BJ (cell line): ENCODE measurements around the gene POLR2A. TPM values are rescaled to one million over a fixed set of nuclear protein-coding genes. Genes with fewer than 3 reads are reported as not detected.
A peak's percentile ranks its signal among the peaks of the same experiment; 100 is the strongest.

ENCODE experiments used
- CTCF ChIA-PET: fragments of 350-600 bp; formaldehyde crosslinking; extraction: SDS; loops from one replicate; lab custom pipeline; 2021; ENCODE audit warnings: antibody characterized with exemption, inconsistent platforms; lab: Yijun Ruan, JAX
- POLR2A ChIA-PET: fragments of 300-600 bp; sonication (Branson Sonifier 250); formaldehyde crosslinking; extraction: SDS; loops from one replicate; lab custom pipeline; 2021; ENCODE audit warnings: antibody characterized with exemption; lab: Charles Lee
- DNase-seq: peaks from one replicate; pipeline ENCODE4 v3.0.0-alpha.2; 2011; ENCODE audit warnings: low read depth
- H3K27me3 ChIP-seq: 2 replicates; pipeline ENCODE4 v1.6.0; 2011; ENCODE audit warnings: low read length; ENCODE audit not compliant: control insufficient read depth, insufficient read depth
- H3K36me3 ChIP-seq: 2 replicates; pipeline ENCODE4 v1.5.1; 2011; ENCODE audit warnings: low read length; ENCODE audit not compliant: control insufficient read depth, insufficient read depth
- H3K4me3 ChIP-seq: 2 replicates; pipeline ENCODE4 v1.5.1; 2011; ENCODE audit warnings: low read depth, mild to moderate bottlenecking, control low read depth, low read length
- CTCF ChIP-seq: IDR thresholded peaks from 2 replicates; pipeline ENCODE4 v1.5.1; 2011; ENCODE audit warnings: low read depth, mild to moderate bottlenecking, control low read depth, inconsistent platforms, low read length, moderate library complexity; ENCODE audit not compliant: insufficient read depth
- polyA plus RNA-seq: library from polyadenylated mRNA; depleted of rRNA; stranded (reverse); fragments of >200 nt; gene quantifications from 2 replicates; pipeline ENCODE4 v1.2.3, GENCODE V29; 2011

POLR2A gene
- polyA plus RNA-seq, 1 experiment, result 27.7 TPM

- Histone ChIP-seq H3K27me3 (no peaks in the 10 kb centered on the region), H3K4me3 (no peak overlapping the region), H3K36me3 (0 out of 2 replicates have a peak, but pooled peaks cover 2% of the 10 kb centered on the region)
- no peak for DNase-seq
- no peak for TF ChIP-seq CTCF
- POLR2A ChIA-PET, result interaction anchor here (0.6 kb wide), 1 partner anchor 38 kb away, joined by 8 read pairs; no protein-coding TSS in a partner anchor
- CTCF ChIA-PET, result interaction anchor here (0.7 to 2.1 kb wide), 5 partner anchors 31 to 84 kb away, joined by 3 to 7 read pairs (median 3); no protein-coding TSS in a partner anchor
These were observed 7.7 kb upstream of the POLR2A start for GRCh38 chr17:7476494-7476893.

GRCh38 chr17:7476951-7477350 is 7.2 kb upstream of the POLR2A start:
- peak overlapping the region; percentile 85 for H3K4me3 ChIP-seq
- H3K36me3 ChIP-seq, result 0 out of 2 replicates have a peak, but pooled peaks cover 2% of the 10 kb centered on the region
- no peak for DNase-seq
- H3K27me3 ChIP-seq, result no peaks in the 10 kb centered on the region
- ChIA-PET POLR2A (interaction anchor here (0.6 kb wide), 1 partner anchor 455 kb away, joined by 3 read pairs; the partner anchor contains the start of genes CNTROB and TRAPPC1), CTCF (interaction anchor here (0.7 to 2.1 kb wide), 4 partner anchors 32 to 41 kb away, joined by 3 to 7 read pairs (median 3); no protein-coding TSS in a partner anchor)
- TF ChIP-seq CTCF, result no peak

- POLR2A ChIA-PET, result interaction anchor here (0.6 kb wide), 2 partner anchors 121 to 454 kb away, joined by 3 to 20 read pairs; partner anchors contain the start of genes CNTROB and TRAPPC1
- H3K36me3 ChIP-seq, result 0 out of 2 replicates have a peak, but pooled peaks cover 2% of the 10 kb centered on the region
- CTCF ChIA-PET, result interaction anchor here (1.1 to 2.1 kb wide), 4 partner anchors 32 to 41 kb away, joined by 3 to 7 read pairs (median 4); no protein-coding TSS in a partner anchor
- no peaks in the 10 kb centered on the region for H3K27me3 ChIP-seq
- DNase-seq, result peak; percentile 87
- peak overlapping the region; percentile 85 for H3K4me3 ChIP-seq
- no peak for TF ChIP-seq CTCF
These were observed 6.5 kb upstream of the POLR2A start for GRCh38 chr17:7477392-7478275.

- 0 out of 2 replicates have a peak, but pooled peaks cover 2% of the 10 kb centered on the region for H3K36me3 ChIP-seq
- TF ChIP-seq CTCF, result no peak
- DNase-seq, result no peak
- ChIA-PET CTCF (interaction anchor here (1.0 to 2.1 kb wide), 6 partner anchors 34 to 123 kb away, joined by 3 to 7 read pairs (median 4); no protein-coding TSS in a partner anchor), POLR2A (no interaction called here)
- H3K27me3 ChIP-seq, result no peaks in the 10 kb centered on the region
- peak overlapping the region; percentile 85 for H3K4me3 ChIP-seq
These were observed 5.6 kb upstream of the POLR2A start for GRCh38 chr17:7478276-7479212.
